Uterus (tissue), 4 donors: ENCODE results near the gene WHAMM. TPM values are rescaled to one million over a fixed set of nuclear protein-coding genes. Genes with fewer than 3 reads are reported as not detected.
"Not testable (repeated sequence)": the region's sequence is repeated elsewhere in the genome, so short reads cannot be mapped to it uniquely, and the experiment has no call there.

Experiments
- DNase-seq, 2 donors: peaks; one replicate each; pipeline ENCODE4 v3.0.0-alpha.2; 2019 to 2020
- H3K27ac ChIP-seq, 2 donors: fragments of 200-600 bp; sonication (generic); 1 replicate in 1 of 2; 2 replicates in 1 of 2; pipeline ENCODE4 v1.5.1; 2016 to 2018
- H3K27me3 ChIP-seq, 2 donors: fragments of 200-600 bp; sonication (generic); one replicate each; pipeline ENCODE4 v1.5.1; 2018 to 2019; ENCODE audit warnings: control low read depth in 1 of 2
- H3K36me3 ChIP-seq, 2 donors: fragments of 200-600 bp; sonication (generic); one replicate each; pipeline ENCODE4 v1.5.1; 2019; ENCODE audit warnings: control low read depth in 1 of 2
- H3K4me1 ChIP-seq, 2 donors: fragments of 200-600 bp; sonication (generic); one replicate each; pipeline ENCODE4 v1.5.1; 2018 to 2019; ENCODE audit warnings: control low read depth in 1 of 2
- H3K4me3 ChIP-seq, 2 donors: fragments of 200-600 bp; sonication (generic); 1 replicate in 1 of 2; 2 replicates in 1 of 2; pipeline ENCODE4 v1.5.1; 2018 to 2019; ENCODE audit warnings: mild to moderate bottlenecking in 1 of 2
- H3K9me3 ChIP-seq, 2 donors: fragments of 200-600 bp; sonication (generic); one replicate each; pipeline ENCODE4 v1.5.1; 2019; ENCODE audit warnings: control low read depth in 1 of 2
- CTCF ChIP-seq, 4 experiments: fragments of 200-600 bp in 2 of 4; fragments of 450-650 bp in 2 of 4; sonication (generic) in 2 of 4; IDR thresholded peaks; one replicate each; pipeline ENCODE4 v1.5.1; 2016 to 2019; ENCODE audit warnings: antibody characterized with exemption in 4 of 4, mild to moderate bottlenecking in 2 of 4, moderate library complexity in 1 of 4
- POLR2A ChIP-seq, 2 donors: fragments of 450-650 bp; IDR thresholded peaks; one replicate each; pipeline ENCODE4 v1.6.1; 2016; ENCODE audit warnings: antibody characterized with exemption in 2 of 2, mild to moderate bottlenecking in 1 of 2, moderate library complexity in 1 of 2
- intact Hi-C: fragments of 100-400 bp; cut with DNase I; formaldehyde crosslinking; loops from one replicate; pipeline ENCODE4 v1.15.1; 2023; ENCODE audit warnings: low total_unique reads
- total RNA-seq, 4 donors: library from RNA; depleted of rRNA in 3 of 4; stranded (reverse); fragments of >200 nt in 3 of 4; gene quantifications; one replicate each; pipeline versions ENCODE4 v1.1.0 to v1.2.4, GENCODE V29; 2014 to 2023
- donor health status: DM: yes; HTN: yes; CAD: no.

Gene WHAMM
- total RNA-seq, 4 donors from 2014 or later, result 3.5 to 10.8 (median 5.2) TPM

GRCh38 chr15:82810061-82810889, 847 bp downstream of the WHAMM start:
- Histone ChIP-seq H3K4me1 (peaks cover 4 to 5% of the 10 kb centered on the region in 2 donors), H3K4me3 (peak overlapping the region; percentile 82 to 99), H3K27ac (peak overlapping the region; percentile 99 to 100), H3K36me3 (no peaks in the 10 kb centered on the region), H3K9me3 (no peaks in the 10 kb centered on the region), H3K27me3 (no peaks in the 10 kb centered on the region)
- no peak for TF ChIP-seq CTCF (IDR thresholded peaks at IDR 0.05)
- no peak for TF ChIP-seq POLR2A (IDR thresholded peaks at IDR 0.05)
- DNase-seq, result peak; percentile 21 to 23
- intact Hi-C loops, result no loop called here

GRCh38 chr15:82810890-82811426, 1.5 kb downstream of the WHAMM start:
- intact Hi-C loops, result no loop called here
- H3K27me3 ChIP-seq, result no peaks in the 10 kb centered on the region
- no peaks in the 10 kb centered on the region for H3K9me3 ChIP-seq
- peak overlapping the region; percentile 82 to 99 for H3K4me3 ChIP-seq
- H3K36me3 ChIP-seq, result no peaks in the 10 kb centered on the region
- H3K4me1 ChIP-seq, result peaks cover 4 to 5% of the 10 kb centered on the region in 2 donors
- TF ChIP-seq POLR2A (IDR thresholded peaks at IDR 0.05) (no peak), CTCF (IDR thresholded peaks at IDR 0.05) (no peak)
- DNase-seq, result no peak
- peak overlapping the region; percentile 99 to 100 for H3K27ac ChIP-seq

- intact Hi-C loops, result no loop called here
- Histone ChIP-seq H3K9me3 (no peaks in the 10 kb centered on the region), H3K27me3 (no peaks in the 10 kb centered on the region), H3K4me1 (peaks cover 4 to 5% of the 10 kb centered on the region in 2 donors), H3K4me3 (no peak overlapping the region), H3K27ac (no peak overlapping the region), H3K36me3 (no peaks in the 10 kb centered on the region)
- TF ChIP-seq CTCF (IDR thresholded peaks at IDR 0.05) (no peak), POLR2A (IDR thresholded peaks at IDR 0.05) (no peak)
- DNase-seq, result no peak
Measured at GRCh38 chr15:82812994-82813393, 3.6 kb downstream of the WHAMM start.

GRCh38 chr15:82820128-82820527, 10.7 kb downstream of the WHAMM start:
- no peak overlapping the region for H3K27ac ChIP-seq
- no peaks in the 10 kb centered on the region for H3K4me1 ChIP-seq
- H3K27me3 ChIP-seq, result no peaks in the 10 kb centered on the region
- TF ChIP-seq POLR2A (IDR thresholded peaks at IDR 0.05) (no peak), CTCF (IDR thresholded peaks at IDR 0.05) (no peak)
- intact Hi-C loops, result no loop called here
- no peaks in the 10 kb centered on the region for H3K36me3 ChIP-seq
- H3K9me3 ChIP-seq, result no peaks in the 10 kb centered on the region
- no peak overlapping the region for H3K4me3 ChIP-seq
- DNase-seq, result no peak

GRCh38 chr15:82821396-82821795, 12.0 kb downstream of the WHAMM start:
- H3K36me3 ChIP-seq, intact Hi-C loops: not testable (repeated sequence)

GRCh38 chr15:82821851-82822250, 12.4 kb downstream of the WHAMM start:
- H3K4me3 ChIP-seq, H3K27ac ChIP-seq, intact Hi-C loops, H3K27me3 ChIP-seq, DNase-seq, H3K36me3 ChIP-seq, H3K4me1 ChIP-seq, H3K9me3 ChIP-seq: not testable (repeated sequence)

More at GRCh38 chr15:82821396-82821795, 12.0 kb downstream of the WHAMM start:
- H3K4me1 ChIP-seq, H3K27ac ChIP-seq, H3K4me3 ChIP-seq, H3K9me3 ChIP-seq, H3K27me3 ChIP-seq, DNase-seq: not testable (repeated sequence)
